ENCODE measurements around the gene FOXE3. TPM values are rescaled to one million over a fixed set of nuclear protein-coding genes. Genes with fewer than 3 reads are reported as not detected.

FOXE3 gene
- total RNA-seq, 1 donor from 2014 or later = not detected

GRCh38 chr1:47402591-47402990 is 13.5 kb upstream of the FOXE3 start:
- no peak overlapping the region for H3K27ac ChIP-seq
- intact Hi-C loops (cut with DNase I) = no loop called here
- no peaks in the 10 kb centered on the region for H3K4me1 ChIP-seq
- no peak overlapping the region for H3K4me3 ChIP-seq
- H3K9me3 ChIP-seq = no peaks in the 10 kb centered on the region
- DNase-seq (no peak), ATAC-seq (no peak)
- TF ChIP-seq, protein P1, sequence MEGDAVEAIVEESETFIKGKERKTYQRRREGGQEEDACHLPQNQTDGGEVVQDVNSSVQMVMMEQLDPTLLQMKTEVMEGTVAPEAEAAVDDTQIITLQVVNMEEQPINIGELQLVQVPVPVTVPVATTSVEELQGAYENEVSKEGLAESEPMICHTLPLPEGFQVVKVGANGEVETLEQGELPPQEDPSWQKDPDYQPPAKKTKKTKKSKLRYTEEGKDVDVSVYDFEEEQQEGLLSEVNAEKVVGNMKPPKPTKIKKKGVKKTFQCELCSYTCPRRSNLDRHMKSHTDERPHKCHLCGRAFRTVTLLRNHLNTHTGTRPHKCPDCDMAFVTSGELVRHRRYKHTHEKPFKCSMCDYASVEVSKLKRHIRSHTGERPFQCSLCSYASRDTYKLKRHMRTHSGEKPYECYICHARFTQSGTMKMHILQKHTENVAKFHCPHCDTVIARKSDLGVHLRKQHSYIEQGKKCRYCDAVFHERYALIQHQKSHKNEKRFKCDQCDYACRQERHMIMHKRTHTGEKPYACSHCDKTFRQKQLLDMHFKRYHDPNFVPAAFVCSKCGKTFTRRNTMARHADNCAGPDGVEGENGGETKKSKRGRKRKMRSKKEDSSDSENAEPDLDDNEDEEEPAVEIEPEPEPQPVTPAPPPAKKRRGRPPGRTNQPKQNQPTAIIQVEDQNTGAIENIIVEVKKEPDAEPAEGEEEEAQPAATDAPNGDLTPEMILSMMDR (IDR thresholded peaks at IDR 0.05) = no peak
- no peaks in the 10 kb centered on the region for H3K27me3 ChIP-seq (ENCODE audit: low read depth)
- H3K36me3 ChIP-seq = no peaks in the 10 kb centered on the region

- ATAC-seq (no peak), DNase-seq (no peak)
- Histone ChIP-seq H3K4me1 (no peaks in the 10 kb centered on the region), H3K9me3 (no peaks in the 10 kb centered on the region), H3K36me3 (no peaks in the 10 kb centered on the region), H3K27ac (no peak overlapping the region), H3K27me3 (ENCODE audit: low read depth) (peaks cover 8% of the 10 kb centered on the region), H3K4me3 (no peak overlapping the region)
- intact Hi-C loops (cut with DNase I) = no loop called here
- TF ChIP-seq, protein P1 (IDR thresholded peaks at IDR 0.05) = no peak
Observed at GRCh38 chr1:47403321-47403910, 12.7 kb upstream of the FOXE3 start.

DNA sequence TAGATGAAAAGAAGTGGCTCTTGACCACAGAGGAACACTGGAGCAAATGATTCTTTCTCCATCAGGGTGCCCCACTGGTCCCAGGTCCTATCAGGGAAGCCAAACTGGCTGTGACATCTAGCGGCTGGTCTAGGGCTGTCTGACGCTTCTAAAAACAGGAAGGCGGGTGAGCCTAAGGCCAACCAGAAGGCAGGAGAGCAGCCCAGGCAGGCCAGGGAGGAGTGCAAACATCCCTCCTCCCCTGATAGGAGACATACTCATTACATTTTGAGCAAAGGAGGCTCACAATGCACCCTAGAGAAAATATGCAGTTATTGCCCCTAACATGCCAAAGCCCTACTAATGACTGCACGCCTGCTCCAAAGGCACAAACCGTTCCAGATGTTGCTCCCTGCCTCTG is 10.4 kb upstream of the FOXE3 start:
- intact Hi-C loops (cut with DNase I) = no loop called here
- TF ChIP-seq, protein P1 (IDR thresholded peaks at IDR 0.05) = no peak
- H3K4me3 ChIP-seq = no peak overlapping the region
- no peaks in the 10 kb centered on the region for H3K4me1 ChIP-seq
- no peak overlapping the region for H3K27ac ChIP-seq
- H3K9me3 ChIP-seq = no peaks in the 10 kb centered on the region
- DNase-seq = no peak
- peaks cover 8% of the 10 kb centered on the region for H3K27me3 ChIP-seq (ENCODE audit: low read depth)
- no peaks in the 10 kb centered on the region for H3K36me3 ChIP-seq
- peak in 1 of 2 donors; percentile 60 for ATAC-seq

GRCh38 chr1:47406966-47407365 is 9.1 kb upstream of the FOXE3 start:
- TF ChIP-seq, protein P1 (IDR thresholded peaks at IDR 0.05) = no peak
- Histone ChIP-seq H3K9me3 (no peaks in the 10 kb centered on the region), H3K4me1 (no peaks in the 10 kb centered on the region), H3K36me3 (no peaks in the 10 kb centered on the region), H3K27ac (no peak overlapping the region), H3K27me3 (ENCODE audit: low read depth) (peaks cover 8% of the 10 kb centered on the region), H3K4me3 (no peak overlapping the region)
- DNase-seq (no peak), ATAC-seq (no peak)
- intact Hi-C loops (cut with DNase I) = no loop called here

DNA sequence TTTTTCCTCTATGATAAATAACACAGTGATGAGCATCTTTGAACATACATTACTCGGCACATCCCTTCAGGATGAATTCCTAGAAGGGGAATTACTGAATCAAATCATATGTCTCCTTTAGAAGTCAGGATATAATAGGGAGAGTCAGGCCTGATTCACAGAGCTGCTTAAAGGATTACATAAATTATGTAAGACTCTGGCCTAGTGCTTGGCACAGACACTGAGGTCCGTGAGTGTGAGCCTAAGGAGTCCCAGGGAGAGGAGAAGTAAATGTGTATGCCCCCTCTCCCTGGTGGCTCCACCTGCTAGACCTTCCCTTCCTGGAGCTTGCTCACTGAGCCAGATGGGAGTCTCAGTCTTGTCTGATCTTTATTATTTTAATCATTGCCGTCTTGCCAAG is 8.6 kb upstream of the FOXE3 start:
- H3K9me3 ChIP-seq = no peaks in the 10 kb centered on the region
- intact Hi-C loops (cut with DNase I) = no loop called here
- ATAC-seq (no peak), DNase-seq (no peak)
- H3K36me3 ChIP-seq = no peaks in the 10 kb centered on the region
- H3K27me3 ChIP-seq (ENCODE audit: low read depth) = peaks cover 8% of the 10 kb centered on the region
- H3K4me3 ChIP-seq = no peak overlapping the region
- TF ChIP-seq, protein P1 (IDR thresholded peaks at IDR 0.05) = no peak
- H3K27ac ChIP-seq = no peak overlapping the region
- H3K4me1 ChIP-seq = no peaks in the 10 kb centered on the region

All from lower lobe of right lung (tissue), 2 donors.